ENCODE data around the gene GGTLC1.

The GGTLC1 gene

GRCh38 chr20:23962272-23962671 lies 26.3 kb downstream of the GGTLC1 start:
- no peaks in the 10 kb centered on the region for H3K36me3 ChIP-seq (ENCODE audit: control insufficient read depth, insufficient read depth, low read length, severe bottlenecking)
- H3K27me3 ChIP-seq (replicated peaks; ENCODE audit: control insufficient read depth, insufficient read depth, low read length): peaks cover 13% of the 10 kb centered on the region
- no peaks in the 10 kb centered on the region for H3K4me1 ChIP-seq (ENCODE audit: control insufficient read depth, insufficient read depth, low read length)
- no peak overlapping the region for H3K4me3 ChIP-seq (ENCODE audit: low read length)
- no peak overlapping the region for H3K9ac ChIP-seq (ENCODE audit: low read length)
- DNase-seq (ENCODE audit: low read depth): no peak
- peaks cover 15% of the 10 kb centered on the region for H3K9me3 ChIP-seq (ENCODE audit: control insufficient read depth, low read length)

- Histone ChIP-seq H3K4me1 (ENCODE audit: control insufficient read depth, insufficient read depth, low read length) (no peaks in the 10 kb centered on the region), H3K9ac (ENCODE audit: low read length) (no peak overlapping the region), H3K36me3 (ENCODE audit: control insufficient read depth, insufficient read depth, low read length, severe bottlenecking) (no peaks in the 10 kb centered on the region), H3K4me3 (ENCODE audit: low read length) (no peak overlapping the region), H3K9me3 (ENCODE audit: control insufficient read depth, low read length) (peaks cover 4% of the 10 kb centered on the region), H3K27me3 (replicated peaks; ENCODE audit: control insufficient read depth, insufficient read depth, low read length) (peaks cover 19% of the 10 kb centered on the region)
- no peak for DNase-seq (ENCODE audit: low read depth)
These were observed 29.5 kb downstream of the GGTLC1 start for GRCh38 chr20:23959054-23959453.

DNA sequence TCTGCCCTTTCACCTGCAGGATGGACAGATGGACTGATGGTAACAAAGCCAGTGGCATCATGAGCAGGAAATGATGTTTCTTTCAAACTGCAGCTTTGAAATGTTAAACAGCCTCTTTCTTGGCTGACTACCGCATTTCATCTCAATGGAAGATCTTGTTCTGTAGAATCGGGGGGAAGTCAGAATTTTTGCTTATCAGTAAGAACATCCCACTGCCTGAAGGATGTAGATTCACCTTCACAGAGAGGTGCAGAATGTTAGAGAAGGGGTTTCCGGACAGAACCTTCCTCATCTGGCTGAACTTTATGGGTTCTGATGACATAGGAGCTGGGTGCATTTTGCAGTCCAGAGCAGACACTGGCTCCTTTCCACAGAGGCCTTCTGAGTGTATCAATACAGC lies 32.7 kb downstream of the GGTLC1 start:
- DNase-seq (ENCODE audit: low read depth): no peak
- Histone ChIP-seq H3K4me3 (ENCODE audit: low read length) (no peak overlapping the region), H3K9me3 (ENCODE audit: control insufficient read depth, low read length) (no peaks in the 10 kb centered on the region), H3K27me3 (replicated peaks; ENCODE audit: control insufficient read depth, insufficient read depth, low read length) (peaks cover 27% of the 10 kb centered on the region), H3K4me1 (ENCODE audit: control insufficient read depth, insufficient read depth, low read length) (no peaks in the 10 kb centered on the region), H3K9ac (ENCODE audit: low read length) (no peak overlapping the region), H3K36me3 (ENCODE audit: control insufficient read depth, insufficient read depth, low read length, severe bottlenecking) (no peaks in the 10 kb centered on the region)

DNA sequence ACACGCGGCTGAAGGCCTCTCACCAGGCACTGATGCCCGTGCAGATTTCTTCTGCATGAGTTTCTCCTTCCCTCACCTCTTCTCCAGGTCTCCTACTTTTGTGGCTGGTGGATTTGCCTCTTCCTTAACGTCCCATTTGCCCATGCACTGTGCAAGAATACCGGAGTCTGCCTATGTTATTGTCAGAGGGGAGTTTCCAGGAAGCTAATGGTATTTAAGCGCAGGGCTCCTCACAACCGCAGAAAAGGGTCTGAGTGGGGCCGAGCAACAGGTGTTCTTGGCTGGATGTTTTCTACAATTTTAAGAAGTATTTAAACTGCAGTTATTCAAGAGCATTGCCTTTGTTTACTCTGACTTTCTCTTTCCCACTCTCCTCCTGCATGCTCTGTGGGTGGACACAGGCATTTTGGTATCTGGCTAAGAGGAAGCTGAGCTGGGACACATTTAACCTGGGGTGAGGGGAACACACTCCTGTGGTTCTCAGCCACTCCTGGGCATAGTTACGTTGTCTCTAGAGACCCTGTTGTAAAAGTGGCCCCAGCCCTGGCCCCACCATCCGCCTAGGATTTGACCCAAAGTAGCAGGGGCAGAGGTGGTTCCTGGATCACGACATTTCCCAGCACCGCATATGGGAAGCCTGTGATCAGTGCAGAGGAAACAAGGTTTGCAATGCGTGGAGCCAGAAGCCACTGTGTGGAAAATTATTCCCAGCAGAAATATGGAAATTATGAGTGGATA lies 34.4 kb downstream of the GGTLC1 start:
- Histone ChIP-seq H3K4me3 (ENCODE audit: low read length) (no peak overlapping the region), H3K4me1 (ENCODE audit: control insufficient read depth, insufficient read depth, low read length) (no peaks in the 10 kb centered on the region), H3K36me3 (ENCODE audit: control insufficient read depth, insufficient read depth, low read length, severe bottlenecking) (no peaks in the 10 kb centered on the region), H3K9me3 (ENCODE audit: control insufficient read depth, low read length) (no peaks in the 10 kb centered on the region), H3K27me3 (replicated peaks; ENCODE audit: control insufficient read depth, insufficient read depth, low read length) (peaks cover 23% of the 10 kb centered on the region), H3K9ac (ENCODE audit: low read length) (no peak overlapping the region)
- DNase-seq (ENCODE audit: low read depth): no peak

DNA sequence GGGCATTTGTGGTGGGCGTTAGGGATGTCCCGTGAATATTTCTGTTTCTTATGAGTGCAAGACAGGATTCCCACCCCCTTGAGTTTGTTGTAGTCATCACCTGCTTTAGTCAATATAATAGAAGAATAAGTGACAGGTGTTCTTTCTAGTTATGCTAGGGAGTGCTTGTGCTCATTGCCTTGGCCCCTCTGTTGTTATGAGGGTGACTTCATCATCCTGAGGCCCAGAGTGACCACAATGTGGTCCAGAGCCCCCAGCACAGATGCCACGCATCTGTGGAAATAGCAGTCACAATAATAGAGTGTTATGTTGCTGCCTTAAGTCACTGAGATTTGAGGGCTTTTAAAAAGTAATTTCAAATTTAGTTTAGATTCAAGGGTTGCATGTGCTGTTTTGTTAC lies 42.4 kb downstream of the GGTLC1 start:
- no peaks in the 10 kb centered on the region for H3K9me3 ChIP-seq (ENCODE audit: control insufficient read depth, low read length)
- no peaks in the 10 kb centered on the region for H3K4me1 ChIP-seq (ENCODE audit: control insufficient read depth, insufficient read depth, low read length)
- H3K27me3 ChIP-seq (replicated peaks; ENCODE audit: control insufficient read depth, insufficient read depth, low read length): peaks cover 21% of the 10 kb centered on the region
- no peak overlapping the region for H3K9ac ChIP-seq (ENCODE audit: low read length)
- no peaks in the 10 kb centered on the region for H3K36me3 ChIP-seq (ENCODE audit: control insufficient read depth, insufficient read depth, low read length, severe bottlenecking)
- no peak for DNase-seq (ENCODE audit: low read depth)
- no peak overlapping the region for H3K4me3 ChIP-seq (ENCODE audit: low read length)

DNA sequence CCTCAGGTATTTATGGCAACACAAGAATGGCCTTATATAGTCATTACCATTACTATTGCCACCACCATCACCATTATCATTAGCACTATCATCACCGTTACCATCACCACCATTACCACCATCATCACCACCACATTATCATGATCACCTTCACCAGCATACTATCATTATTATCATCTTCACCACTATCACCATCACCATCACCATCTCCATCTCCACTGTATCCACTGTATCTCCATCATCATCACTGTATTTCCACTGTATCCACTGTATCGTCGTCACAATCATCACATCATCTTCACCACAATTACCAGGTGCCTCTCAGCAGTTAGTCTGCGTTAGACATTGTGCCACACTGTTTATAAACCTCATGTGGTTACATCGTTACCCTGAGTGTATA lies 45.3 kb downstream of the GGTLC1 start:
- no peak overlapping the region for H3K4me3 ChIP-seq (ENCODE audit: low read length)
- no peaks in the 10 kb centered on the region for H3K4me1 ChIP-seq (ENCODE audit: control insufficient read depth, insufficient read depth, low read length)
- H3K9me3 ChIP-seq (ENCODE audit: control insufficient read depth, low read length): peaks cover 8% of the 10 kb centered on the region
- peaks cover 21% of the 10 kb centered on the region for H3K27me3 ChIP-seq (replicated peaks; ENCODE audit: control insufficient read depth, insufficient read depth, low read length)
- H3K36me3 ChIP-seq (ENCODE audit: control insufficient read depth, insufficient read depth, low read length, severe bottlenecking): no peaks in the 10 kb centered on the region
- DNase-seq (ENCODE audit: low read depth): no peak
- H3K9ac ChIP-seq (ENCODE audit: low read length): no peak overlapping the region

GRCh38 chr20:23939641-23940040 lies 48.9 kb downstream of the GGTLC1 start:
- Histone ChIP-seq H3K27me3 (replicated peaks; ENCODE audit: control insufficient read depth, insufficient read depth, low read length) (peaks cover 25% of the 10 kb centered on the region), H3K36me3 (ENCODE audit: control insufficient read depth, insufficient read depth, low read length, severe bottlenecking) (no peaks in the 10 kb centered on the region), H3K9ac (ENCODE audit: low read length) (no peak overlapping the region), H3K9me3 (ENCODE audit: control insufficient read depth, low read length) (peaks cover 8% of the 10 kb centered on the region), H3K4me1 (ENCODE audit: control insufficient read depth, insufficient read depth, low read length) (no peaks in the 10 kb centered on the region), H3K4me3 (ENCODE audit: low read length) (no peak overlapping the region)
- no peak for DNase-seq (ENCODE audit: low read depth)

DNA sequence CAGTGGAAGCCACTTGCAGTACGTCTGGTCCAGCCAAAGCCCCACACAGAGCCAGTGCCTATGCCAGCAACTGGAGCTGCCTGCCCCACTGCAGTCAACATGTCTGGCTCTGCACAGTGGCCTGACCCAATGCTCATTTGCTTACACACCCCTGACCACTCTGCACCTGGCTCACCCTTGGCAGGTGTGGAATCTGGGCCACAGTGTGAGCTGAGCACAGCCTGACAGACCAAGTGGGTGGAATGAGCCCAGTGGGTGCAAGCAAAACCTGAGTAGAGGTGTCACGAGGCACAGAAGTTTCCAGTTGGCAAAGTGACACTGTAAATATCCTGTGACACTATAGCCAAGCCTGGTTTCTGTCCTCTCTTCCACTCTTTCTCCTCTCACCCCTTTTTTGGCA lies 49.5 kb downstream of the GGTLC1 start:
- Histone ChIP-seq H3K9ac (ENCODE audit: low read length) (no peak overlapping the region), H3K9me3 (ENCODE audit: control insufficient read depth, low read length) (peaks cover 8% of the 10 kb centered on the region), H3K36me3 (ENCODE audit: control insufficient read depth, insufficient read depth, low read length, severe bottlenecking) (no peaks in the 10 kb centered on the region), H3K4me1 (ENCODE audit: control insufficient read depth, insufficient read depth, low read length) (no peaks in the 10 kb centered on the region), H3K4me3 (ENCODE audit: low read length) (no peak overlapping the region), H3K27me3 (replicated peaks; ENCODE audit: control insufficient read depth, insufficient read depth, low read length) (peaks cover 25% of the 10 kb centered on the region)
- no peak for DNase-seq (ENCODE audit: low read depth)

- Histone ChIP-seq H3K4me1 (ENCODE audit: control insufficient read depth, insufficient read depth, low read length) (no peaks in the 10 kb centered on the region), H3K9me3 (ENCODE audit: control insufficient read depth, low read length) (peaks cover 8% of the 10 kb centered on the region)
- DNase-seq (ENCODE audit: low read depth): no peak
These were observed 50.5 kb downstream of the GGTLC1 start for GRCh38 chr20:23938118-23938438.

DNA sequence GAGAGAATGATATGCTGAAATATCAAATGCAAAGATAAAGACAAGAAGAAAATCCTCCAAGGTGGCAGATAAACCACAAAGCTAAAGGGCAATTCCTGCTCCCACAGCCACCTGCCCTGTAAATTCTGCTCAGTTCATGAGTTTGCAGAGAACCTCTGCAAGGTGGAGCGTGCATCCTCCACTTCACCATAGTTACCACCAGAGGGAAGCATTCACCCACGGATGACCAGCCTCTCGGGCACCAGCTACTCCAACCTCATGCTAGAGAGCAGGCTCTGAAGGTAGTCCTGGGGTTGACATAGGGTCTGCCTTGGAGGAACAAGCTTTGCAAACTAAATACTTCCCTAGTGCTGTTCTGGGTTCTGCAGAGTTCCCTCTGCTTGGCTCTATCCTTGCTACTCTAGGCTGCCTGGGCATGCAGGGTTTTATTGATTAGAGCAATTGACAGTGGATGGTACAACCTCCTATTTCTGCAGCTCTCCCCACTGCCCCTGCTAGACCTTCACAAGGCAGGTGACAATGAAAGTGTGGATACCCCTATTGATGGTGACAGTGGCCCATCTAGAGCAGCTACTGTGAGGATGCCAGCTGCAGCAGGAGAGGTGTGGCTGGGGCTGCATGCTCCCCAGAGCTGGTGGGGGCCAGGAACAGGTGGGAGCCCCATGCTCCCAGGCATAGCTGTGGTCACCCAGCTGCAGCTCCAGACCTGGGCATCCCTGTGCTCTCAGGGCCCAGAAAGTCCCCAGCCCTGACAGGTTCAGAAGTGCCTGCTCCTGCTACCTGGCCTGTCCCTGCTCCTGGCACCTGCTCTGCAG lies 51.1 kb downstream of the GGTLC1 start:
- Histone ChIP-seq H3K9me3 (ENCODE audit: control insufficient read depth, low read length) (peaks cover 8% of the 10 kb centered on the region), H3K4me1 (ENCODE audit: control insufficient read depth, insufficient read depth, low read length) (no peaks in the 10 kb centered on the region), H3K4me3 (ENCODE audit: low read length) (no peak overlapping the region), H3K27me3 (replicated peaks; ENCODE audit: control insufficient read depth, insufficient read depth, low read length) (peaks cover 29% of the 10 kb centered on the region), H3K9ac (ENCODE audit: low read length) (no peak overlapping the region), H3K36me3 (ENCODE audit: control insufficient read depth, insufficient read depth, low read length, severe bottlenecking) (no peaks in the 10 kb centered on the region)
- DNase-seq (ENCODE audit: low read depth): peak; percentile 79

More at GRCh38 chr20:23938118-23938438, 50.5 kb downstream of the GGTLC1 start:
- Histone ChIP-seq H3K27me3 (replicated peaks; ENCODE audit: control insufficient read depth, insufficient read depth, low read length) (peaks cover 25% of the 10 kb centered on the region), H3K4me3 (ENCODE audit: low read length) (no peak overlapping the region), H3K9ac (ENCODE audit: low read length) (no peak overlapping the region), H3K36me3 (ENCODE audit: control insufficient read depth, insufficient read depth, low read length, severe bottlenecking) (no peaks in the 10 kb centered on the region)
